ENCODE measurements around the gene ZNF516.

The ZNF516 gene

DNA sequence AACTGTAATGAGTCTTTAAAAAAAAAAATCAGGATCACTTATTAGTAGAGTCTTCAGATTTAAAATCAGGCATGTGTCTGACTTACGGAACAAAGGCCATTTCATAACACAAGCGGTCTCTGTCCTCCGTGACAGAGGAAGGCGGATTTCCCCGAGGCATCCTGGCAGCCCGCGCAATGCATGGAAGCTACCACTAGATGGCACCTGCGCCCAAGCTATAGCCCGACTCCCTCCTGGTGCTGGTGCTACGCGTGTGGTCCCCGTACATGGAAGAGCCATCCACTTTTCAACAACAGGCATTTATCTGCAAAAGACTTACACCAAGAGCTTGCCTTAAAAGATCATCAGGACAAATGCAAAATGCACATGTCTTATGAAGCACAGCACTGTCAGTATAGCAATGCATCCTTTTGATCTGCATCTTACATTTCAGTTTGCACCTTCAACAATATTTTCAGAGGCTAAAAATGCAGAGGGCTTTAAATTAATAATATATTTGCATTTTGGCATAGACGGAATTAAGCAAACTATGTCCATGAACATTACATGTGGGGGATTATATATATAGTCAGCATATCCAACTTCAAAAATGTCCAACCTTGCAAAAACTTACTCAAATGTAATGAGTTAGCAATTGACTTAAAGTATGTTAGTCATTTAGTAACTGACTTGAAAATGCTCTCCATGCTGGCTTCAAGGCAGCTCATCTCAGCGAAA is 96.0 kb downstream of the ZNF516 start:
- DNase-seq (ENCODE audit: low read depth) = peak; percentile 72

DNA sequence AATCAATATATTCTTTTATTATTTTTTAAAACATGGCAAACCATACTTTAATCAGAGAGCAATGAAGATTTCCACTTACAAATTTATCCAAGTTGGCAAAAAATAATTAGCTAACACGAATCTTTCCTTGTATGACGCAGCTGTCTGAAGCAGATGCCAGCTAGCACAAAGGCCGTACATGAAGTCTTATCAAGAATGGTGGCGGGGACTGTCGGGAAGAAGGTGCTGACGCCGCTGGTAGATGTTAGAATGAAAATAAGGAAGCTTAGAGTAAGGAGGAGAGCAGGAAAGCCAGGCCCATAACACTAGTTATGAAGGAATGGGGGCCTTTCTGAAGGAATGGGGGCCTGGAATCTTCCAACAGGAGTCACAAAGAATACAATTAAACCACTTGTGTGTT is 96.7 kb downstream of the ZNF516 start:
- DNase-seq (ENCODE audit: low read depth) = no peak

DNA sequence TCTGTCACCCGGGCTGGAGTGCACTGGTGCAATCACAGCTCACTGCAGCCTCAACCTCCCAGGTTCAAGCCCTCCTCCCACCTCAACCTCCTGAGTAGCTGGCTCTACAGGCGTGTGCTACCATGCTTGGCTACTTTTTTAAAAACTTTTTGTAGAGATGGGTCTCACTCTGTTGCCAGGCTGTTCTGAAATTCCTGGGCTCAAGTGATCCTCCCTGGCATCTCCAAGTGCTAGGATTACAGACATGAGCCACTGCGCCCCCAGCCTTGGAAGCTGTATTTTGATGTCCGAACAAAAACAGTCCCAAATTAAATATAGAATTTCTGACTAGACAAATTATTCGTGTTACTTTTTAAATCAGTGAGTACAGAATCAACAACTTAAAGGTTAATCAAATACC is 97.4 kb downstream of the ZNF516 start:
- DNase-seq (ENCODE audit: low read depth) = no peak

DNA sequence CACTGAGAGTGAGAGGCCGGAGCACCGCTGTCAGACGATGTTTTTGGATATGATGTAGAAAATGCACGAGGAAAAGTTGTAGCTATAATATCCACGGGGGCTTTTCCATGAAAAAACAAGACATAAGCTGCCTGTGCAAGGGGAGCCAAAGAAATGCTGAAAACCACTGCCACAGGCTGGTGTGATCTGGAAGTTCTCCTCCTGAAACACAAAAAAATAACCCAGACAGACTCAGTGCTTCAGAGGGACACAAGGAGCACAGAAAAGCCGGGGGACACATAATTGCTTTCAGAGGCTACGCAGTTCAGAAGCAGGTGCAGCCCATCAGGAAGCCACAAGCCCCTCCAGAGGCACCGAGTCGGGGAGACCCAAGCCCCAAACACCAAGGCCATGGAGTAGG is 98.2 kb downstream of the ZNF516 start:
- no peak for DNase-seq (ENCODE audit: low read depth)

DNA sequence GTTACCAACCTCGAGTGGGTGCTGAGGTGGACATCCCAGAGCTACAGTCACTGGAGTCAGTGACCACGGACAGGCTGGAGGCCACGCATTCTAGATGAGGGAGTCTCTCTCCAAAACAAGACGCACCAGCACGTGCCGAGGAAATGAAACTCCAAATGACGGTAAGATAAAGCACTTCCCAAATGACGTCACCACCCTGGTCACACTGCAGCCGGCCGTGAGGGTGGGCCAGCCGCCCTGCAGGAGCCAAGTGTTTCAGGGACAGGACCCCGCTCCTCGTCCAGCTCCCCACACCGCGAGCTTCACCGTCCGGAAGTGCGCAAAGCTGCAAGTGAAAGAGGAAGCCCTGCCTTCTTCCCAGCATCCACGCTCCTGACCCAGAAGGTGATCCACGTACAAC is 99.4 kb downstream of the ZNF516 start:
- DNase-seq (ENCODE audit: low read depth) = no peak

DNA sequence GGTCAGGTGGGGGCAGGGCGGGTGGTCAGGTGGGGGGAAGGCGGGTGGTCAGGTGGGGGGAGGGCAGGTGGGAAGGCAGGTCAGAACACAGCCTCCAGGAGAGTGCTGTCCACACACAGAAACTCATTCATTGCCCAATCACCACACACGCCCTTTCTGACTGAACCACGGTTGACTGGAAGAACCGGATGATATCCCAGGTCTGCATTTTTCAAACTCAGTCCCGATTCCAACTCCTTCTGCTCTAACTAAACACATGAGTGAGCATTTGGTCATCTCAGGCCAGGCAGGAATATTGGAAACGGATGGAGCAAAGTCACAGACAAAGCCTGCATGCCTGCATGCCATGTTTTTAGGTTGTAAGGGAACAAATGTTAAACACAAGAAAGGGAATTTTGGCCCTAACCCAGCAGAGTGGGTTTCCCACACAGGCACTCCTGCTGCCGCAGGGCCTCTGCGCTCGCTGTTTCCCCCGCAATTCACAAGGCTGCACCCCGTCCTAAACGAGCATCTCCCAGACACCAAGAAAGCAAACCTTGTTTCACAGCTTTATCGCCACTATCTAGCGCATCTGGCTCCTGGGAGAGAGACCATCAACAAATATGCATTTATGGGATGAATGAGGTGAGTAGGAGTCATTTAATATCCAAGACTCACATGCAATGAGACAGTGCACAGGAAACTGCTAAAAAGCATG is 100.1 kb downstream of the ZNF516 start:
- DNase-seq (ENCODE audit: low read depth) = no peak

DNA sequence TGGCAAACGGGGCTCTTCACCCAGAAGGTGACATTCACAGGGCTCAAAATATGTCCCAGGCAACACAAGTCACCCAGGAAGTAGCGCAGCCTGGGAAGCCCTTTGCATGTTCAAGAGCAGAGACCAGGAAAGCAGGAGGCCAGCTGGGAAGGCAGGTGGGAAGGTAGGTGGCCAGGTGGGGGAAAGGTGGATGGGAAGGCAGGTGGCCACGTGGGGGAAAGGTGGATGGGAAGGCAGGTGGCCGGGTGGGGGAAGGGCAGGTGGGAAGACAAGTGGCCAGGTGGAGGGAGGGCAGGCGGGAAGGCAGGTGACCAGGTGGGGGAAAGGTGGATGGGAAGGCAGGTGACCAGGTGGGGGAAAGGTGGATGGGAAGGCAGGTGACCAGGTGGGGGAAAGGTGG is 102.7 kb downstream of the ZNF516 start:
- DNase-seq (ENCODE audit: low read depth) = no peak

DNA sequence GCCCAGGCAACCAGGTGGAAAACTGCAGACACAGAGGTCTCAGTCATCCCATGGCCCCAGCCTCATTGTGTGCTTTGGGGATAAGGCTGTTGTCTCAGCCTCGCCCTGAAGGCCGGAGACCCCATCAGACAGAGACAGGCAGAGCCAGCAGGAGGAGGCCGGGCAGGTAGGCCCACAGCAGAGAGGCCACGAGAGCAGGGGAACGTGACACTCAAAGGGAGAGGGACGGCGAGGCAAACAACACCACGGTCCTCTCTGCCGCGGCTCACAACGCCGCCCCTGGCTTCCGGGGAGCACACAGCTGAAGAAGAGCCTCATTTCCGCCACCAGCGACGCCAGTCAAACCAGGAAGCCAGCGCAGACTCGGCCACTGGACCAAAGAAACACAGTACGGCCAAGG is 103.3 kb downstream of the ZNF516 start:
- DNase-seq (ENCODE audit: low read depth) = no peak

DNA sequence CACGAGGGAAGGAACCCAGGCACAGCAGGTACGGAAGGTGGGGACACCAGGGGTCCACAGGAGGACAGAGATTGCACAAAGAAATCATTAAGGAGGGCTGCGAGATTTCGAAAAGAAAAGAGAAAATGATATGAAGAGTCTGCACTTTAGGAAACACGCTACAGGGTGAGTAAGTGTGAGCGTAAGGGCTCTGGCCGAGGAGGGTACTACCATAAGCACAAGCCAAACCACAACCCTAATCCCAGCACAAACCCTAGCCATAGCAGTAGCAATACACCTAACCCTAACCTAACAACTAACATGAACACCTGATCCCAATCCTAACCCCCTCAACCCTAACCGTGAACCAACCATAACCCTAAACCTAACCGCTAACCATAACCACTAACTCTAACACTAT is 104.0 kb downstream of the ZNF516 start:
- DNase-seq (ENCODE audit: low read depth) = no peak

DNA sequence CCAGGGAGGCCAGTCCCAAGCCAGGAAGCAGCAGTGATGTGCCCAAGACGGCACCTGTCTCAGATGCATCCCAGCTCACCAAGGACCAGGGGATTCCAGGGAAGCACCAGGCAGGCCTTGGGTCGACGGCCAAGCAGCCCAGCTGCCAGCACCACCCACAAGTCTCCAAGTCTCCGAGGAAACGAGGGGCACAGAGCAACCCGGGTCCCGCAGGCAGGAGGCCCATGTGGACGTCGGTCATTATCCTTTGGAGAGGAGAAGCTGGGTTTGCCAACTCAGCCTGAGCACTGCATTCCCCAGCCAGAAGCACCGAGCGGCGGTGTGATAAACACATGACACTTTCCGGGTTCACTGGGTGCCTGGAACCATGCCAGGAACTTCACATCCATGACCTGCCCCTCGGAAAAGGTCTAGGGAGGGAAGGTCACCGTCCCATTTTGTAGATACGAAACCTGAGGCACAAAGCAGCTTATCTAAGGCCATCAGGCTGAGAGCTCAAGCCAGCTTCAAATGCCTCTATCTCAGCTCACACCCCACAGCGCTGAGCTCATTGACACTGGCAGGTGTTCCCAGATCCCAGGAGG is 104.5 kb downstream of the ZNF516 start:
- DNase-seq (ENCODE audit: low read depth) = no peak

DNA sequence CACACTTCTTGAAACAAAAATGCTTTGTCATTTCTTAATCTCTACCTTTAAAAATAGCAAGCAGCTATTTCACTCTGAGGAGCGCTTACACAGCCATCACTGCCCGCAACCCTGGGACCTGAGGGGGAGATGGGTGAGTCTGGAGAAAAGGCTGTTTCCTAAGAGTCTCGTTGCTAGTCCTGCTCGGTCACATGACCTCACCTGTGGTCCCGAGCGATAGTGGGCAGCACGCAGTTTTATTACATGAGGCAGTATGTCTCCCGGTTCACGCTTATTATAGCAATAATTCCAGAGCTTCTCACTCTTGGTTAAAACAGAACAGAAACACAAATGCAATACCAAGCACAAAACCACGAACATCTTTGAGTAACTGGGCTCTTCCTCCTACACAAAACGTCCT is 105.3 kb downstream of the ZNF516 start:
- DNase-seq (ENCODE audit: low read depth) = no peak

DNA sequence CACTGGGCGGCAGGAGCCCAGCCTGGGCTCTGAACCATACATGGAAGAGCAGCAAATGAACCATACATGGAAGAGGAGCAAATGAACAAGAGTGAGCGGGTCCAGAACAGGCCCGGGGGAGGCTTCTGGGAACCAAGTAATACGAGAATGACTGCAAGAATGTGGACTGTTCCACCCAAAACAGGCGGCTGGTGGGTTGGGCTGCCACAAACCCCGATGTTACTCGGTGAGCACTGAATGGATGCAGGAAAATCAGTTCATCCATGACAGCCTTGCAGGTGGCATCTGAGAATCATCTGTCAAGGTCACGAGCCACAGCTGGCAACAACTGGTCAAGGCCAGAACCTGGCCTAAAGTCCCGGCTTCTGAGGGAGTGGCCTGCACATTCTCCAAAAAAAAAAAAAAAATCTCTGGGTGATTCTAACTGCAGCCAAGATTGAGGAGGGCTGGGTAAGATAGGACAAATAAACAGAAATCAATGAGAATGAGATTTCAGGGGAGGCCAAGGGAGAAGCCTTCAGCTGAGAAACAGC is 106.1 kb downstream of the ZNF516 start:
- no peak for DNase-seq (ENCODE audit: low read depth)

DNA sequence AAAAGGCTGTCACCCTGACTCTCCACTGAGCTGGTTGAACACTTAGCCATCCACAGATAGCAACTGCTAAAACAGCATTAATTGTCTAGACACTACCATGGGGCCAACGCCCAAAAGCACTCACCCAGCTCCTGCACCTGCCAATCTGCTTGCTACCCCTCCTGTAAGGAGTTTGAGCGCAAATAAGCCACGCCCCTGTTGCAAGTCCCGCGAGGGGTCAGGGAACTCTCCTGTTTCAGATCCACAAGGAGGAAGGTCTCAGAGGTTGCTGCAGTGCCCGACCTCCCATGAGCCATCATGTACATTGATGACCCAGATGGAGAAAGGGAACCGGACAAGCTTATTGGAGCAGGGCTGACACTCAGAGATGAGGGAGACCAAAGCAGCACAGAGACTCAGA is 106.8 kb downstream of the ZNF516 start:
- DNase-seq (ENCODE audit: low read depth) = no peak

DNA sequence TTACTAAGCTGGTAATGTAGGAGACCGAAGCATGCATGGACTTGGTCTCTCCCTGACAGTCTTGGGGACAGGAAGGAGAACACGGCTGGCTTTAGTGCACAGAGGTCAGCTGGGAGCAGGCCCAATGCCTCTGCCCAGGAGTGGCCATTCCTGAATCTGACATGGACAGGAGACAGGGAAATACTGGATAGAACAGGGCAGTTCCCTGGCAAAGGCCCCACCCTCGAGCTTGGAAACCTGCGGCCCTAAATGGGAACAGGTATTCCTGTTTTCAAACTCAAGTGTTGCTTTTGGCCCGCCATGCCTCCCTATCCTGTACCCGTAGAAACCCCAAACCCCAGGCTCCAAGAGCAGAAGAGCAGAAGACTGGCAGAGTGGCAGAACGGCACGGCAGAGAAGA is 107.4 kb downstream of the ZNF516 start:
- DNase-seq (ENCODE audit: low read depth) = no peak

DNA sequence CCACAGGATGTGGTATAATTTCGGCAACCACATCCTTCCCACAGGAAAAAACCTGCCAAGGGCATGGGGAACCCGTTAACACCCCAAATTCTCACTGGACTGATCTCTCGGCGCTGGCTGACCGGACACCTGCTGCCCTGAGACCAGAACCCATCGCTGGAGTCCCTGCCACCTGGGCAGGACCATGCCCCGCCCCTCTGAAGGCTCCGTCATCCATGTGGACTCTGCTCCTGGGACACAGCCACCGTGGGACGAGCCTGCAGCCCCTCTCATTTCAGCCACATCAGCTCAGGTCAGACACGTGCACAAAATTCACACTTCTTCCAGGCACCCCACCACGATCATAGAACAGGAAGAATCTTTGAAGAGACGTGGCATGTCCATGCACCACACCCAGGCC is 108.2 kb downstream of the ZNF516 start:
- DNase-seq (ENCODE audit: low read depth) = no peak

DNA sequence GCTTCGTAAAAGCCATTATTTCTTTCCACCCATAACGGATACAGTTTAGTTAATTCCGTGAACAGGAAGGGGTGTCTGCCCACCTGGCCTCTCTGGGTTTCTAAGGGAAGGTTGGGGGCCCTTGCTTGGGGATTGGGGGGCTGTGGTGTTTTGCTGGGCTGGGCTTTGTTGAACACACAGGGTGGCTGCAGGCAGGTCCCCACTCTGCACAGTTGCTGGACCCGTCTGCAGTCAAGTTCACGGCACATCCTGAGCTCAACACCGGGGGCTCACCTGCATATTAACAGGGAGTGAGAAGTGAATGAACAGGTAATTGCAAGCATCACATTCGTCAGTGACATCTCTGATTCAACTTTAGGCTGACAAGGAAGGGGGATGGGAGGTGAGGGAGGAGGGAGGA is 109.0 kb downstream of the ZNF516 start:
- no peak for DNase-seq (ENCODE audit: low read depth)

DNA sequence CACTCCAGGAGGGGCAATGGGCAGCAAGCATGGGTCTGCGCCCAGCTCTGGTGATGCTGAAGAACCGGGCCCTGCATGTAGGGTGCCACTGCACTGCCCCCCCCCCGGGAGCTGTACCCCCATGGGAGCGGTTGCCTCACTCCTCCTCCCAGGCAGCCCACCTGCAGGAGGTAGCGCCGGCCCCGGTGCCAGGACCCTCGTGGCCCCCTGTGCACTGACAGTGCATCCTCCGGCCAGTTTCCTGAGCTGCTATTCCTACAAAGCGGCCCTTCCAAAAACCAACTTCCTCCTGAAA is 109.4 kb downstream of the ZNF516 start:
- no peak for DNase-seq (ENCODE audit: low read depth)

DNA sequence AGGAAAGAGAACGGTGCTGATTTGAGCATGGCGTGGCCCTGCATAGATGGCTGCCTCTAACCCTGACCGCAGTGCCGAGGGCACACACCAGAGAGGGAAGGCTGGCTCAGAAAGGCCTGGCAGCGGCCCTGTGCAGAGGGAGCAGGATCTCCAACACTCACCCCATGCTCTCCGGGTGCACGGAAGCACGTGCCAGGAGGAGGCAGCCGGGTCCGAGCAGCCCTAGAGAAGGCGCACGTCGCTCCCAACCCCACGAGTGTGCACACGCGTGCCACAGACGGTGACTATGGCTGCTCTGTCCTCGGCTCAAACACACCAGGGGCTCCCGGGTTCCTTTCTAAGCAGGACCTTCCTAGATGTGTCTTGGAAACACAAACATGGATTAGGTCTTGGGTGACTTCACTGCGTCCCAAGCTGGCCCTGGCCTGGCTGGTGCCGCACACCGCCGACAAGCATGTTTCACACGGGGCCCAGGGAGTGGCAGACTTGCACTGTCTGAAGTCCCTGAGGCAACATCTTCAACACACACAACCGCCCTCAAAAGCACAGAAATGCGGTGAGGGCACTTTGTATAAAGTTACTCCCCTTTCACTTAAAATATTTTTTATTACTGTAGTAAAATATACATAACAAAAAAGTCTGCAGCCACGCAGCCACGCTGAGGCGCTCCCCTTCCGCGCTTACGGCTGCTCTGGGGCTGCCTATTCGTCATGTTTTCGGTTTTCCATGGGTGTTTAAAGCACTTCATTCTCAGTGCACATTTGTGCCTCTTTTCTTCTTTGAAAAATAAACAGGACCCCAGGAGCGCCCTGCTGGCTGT is 110.0 kb downstream of the ZNF516 start:
- no peak for DNase-seq (ENCODE audit: low read depth)

DNA sequence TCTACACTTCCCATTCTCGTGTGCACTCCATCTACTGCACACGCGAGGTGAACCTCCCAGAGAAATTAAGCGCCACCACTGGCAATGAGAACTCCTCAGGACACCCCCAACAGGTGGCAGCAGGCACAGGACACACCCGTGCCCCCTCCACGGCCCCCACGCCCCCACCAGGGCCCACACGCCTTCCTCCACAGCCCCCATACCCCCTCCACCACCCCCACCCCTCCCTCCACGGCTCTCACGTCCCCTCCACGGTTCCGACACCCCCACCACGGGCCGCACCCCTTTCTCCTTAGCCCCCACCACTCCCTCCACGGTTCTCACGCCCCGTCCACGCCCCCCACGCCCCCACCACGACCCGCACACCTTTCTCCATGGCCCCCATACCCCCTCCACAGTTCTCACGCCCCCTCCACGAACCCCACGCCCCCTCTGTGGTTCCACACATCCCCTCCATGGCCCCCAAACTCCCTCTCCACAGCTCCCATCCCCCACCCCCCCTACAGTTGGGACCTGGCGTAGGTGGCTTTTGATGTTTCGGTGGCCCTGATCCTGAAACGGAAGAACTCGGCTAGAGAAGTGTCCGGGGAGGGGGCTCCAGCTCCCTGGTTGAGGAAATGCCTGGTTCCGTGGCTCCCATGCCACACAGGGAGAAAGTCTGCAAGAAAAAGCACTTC is 110.8 kb downstream of the ZNF516 start:
- DNase-seq (ENCODE audit: low read depth) = no peak

DNA sequence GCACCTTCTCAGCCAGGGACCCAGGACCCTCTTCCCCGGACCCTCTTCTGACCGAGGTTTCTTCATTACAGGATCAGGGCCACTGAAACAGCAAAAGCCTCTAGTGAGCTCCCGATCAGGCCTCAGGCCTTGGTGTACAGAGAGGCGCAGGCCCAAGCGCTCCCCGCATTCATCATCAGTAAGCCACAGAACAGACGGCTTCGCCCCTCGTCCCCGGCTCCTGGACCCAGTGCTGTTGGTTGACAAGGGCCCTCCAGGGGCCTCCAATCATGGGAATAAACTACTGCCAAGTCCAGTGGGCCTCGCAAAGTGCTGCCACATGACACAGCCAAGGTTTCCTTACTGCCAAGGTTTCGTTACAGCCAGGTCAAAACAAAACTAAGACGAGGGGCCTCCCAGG is 111.4 kb downstream of the ZNF516 start:
- no peak for DNase-seq (ENCODE audit: low read depth)

DNA sequence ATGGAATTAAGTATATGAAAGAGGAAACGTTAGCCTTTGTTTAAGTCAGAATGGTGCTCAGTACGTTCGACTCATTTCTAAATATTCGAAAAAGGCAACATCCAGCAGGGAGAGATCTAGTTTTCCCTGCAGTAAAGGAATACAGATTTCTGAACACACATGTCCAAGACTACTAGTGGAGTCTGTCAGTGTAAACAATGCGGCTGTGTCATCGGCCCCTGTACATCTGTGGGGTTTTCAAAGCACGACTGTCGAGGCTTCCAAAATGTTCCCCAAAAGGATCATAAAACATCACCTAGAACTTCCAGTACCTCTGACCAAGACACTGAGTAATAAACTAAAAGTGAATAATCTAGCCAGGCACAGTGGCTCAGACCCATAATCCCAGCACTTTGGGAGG is 112.8 kb downstream of the ZNF516 start:
- no peak for DNase-seq (ENCODE audit: low read depth)

DNA sequence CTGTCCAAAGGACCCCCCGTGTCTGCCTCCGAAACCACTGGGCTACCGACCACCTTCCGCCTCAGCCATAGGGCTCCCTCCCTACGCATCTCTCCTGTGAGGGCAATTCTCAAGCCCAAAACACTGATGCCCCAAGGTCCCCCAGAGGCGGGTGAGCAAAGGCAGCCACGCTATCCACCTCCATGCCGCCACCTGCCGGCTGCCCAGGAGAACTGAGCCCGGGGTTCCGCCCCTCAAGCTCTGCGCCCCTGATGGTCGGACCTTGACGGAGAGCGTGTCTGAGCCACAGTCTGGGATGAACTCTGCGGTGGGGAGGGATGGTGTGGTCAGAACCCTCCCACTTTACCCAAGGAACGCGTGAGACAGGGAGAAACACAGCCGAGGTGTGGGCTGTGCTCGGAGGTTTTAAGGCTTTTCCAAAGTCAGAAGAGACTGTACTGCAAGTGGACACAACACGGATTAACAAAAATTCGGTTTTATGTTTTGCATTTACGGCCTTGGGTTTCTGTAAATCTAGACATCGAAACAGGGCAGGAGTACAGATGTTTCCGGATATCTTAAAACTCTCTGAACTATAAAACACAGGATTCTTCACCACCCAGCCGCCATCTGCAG is 114.1 kb downstream of the ZNF516 start:
- DNase-seq (ENCODE audit: low read depth) = peak; percentile 17

All from activated T-cell treated with anti-CD3 and anti-CD28 coated beads for 48 hours (primary cell).